ENCODE measurements around the gene TMEM39B.
"Not testable (repeated sequence)": the region's sequence is repeated elsewhere in the genome, so short reads cannot be mapped to it uniquely, and the experiment has no call there.

The TMEM39B gene

DNA sequence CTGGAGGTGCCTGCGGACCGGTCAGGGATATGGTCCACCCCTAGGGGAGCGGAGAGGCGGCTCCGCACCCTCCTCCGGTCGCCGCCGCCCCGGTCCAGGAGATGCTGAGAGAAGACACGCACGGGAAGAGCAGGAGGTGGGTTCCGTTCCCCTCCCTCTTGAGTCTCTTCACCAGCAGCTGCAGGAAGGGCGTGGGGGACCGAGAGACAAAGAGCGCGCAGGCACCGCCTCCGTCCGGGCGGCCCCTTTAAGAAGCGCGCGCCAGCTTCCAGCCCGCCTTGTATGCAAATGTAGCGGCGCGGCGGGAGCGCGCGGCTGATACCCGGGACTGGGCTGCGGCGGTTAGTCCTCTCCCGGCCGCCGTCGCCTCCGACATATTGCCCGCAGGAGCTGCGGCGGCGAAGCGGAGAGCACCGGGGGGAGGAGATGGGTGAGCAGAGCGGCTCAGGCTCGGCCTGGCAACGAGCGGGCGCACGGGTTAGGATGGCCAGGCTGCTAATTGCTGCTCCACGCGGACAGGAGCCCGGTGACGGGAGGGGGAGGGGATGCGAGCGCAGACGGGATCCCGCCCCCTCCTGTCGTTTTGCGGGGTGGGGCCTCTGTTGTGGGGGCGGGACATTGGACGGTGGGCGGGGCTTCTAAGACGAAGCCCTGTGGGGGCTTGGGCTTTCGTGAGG is at the start of gene TMEM39B:
Gene TMEM39B (plus strand): TSS at position 318 of the 677 bp plus-strand sequence. CDS start 109 bp downstream, at position 427.
- peak; percentile 76 to 85 for DNase-seq (ENCODE audit: low read depth in 2 of 2, low spot score in 1 of 2)

DNA sequence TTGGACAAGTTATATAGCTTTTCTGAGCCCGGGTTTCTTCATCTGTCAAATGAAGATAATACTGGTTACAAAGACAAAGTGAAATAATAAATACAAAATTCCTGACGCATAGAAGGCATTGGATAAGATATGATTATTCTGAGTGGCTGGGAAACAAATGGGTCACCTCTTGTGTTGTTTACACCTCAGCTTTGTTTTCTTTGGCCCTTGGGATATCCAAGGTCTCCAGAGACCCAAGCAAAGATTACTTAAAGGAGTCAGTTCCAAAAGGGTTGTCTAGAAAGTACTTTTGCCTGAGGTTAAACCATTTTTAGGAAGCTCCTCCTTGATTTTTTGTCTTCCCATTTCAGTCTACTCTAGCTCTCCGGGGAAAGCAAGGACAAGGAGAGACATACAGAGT is 49.4 kb upstream of the TMEM39B start:
- DNase-seq (ENCODE audit: low read depth in 2 of 2, low spot score in 1 of 2), result no peak

DNA sequence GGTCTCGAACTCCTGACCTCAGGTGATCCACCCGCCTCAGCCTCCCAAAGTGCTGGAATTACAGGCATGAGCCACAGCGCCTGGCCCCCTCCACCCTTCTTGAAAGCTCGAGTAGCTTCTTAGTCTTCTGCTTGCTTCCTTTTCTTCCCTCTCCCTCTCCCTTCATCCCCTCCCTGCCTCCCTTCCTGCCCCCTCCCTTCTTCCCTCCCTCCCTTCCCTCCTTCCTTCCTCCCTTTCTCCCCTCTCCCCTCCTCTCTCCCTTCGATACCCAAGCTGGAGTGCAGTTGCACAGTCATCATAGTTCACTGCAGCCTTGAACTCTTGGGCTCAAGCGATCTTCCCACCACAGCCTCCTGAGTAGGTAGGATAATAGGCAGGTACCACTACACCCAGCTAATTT is 47.2 kb upstream of the TMEM39B start:
- DNase-seq (ENCODE audit: low read depth in 2 of 2, low spot score in 1 of 2), result no peak

DNA sequence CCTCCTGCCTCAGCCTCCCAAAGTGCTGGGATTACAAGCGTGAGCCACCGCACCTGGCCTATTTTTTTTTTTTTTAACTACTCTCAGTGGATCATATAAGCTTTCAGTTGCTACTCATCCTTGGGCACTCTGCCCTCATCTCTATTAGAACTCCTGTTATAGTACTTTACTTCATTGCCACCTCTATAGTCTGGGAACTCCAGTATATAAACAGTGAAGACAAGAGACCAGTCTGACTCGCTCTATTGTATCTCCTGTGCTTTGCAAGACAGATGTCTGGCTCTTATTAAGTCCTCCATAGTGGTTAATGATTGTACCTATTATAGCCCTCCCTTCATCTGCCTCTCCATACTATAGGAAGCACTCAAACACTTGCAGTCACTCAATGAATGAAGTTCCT is 44.0 kb upstream of the TMEM39B start:
- no peak for DNase-seq (ENCODE audit: low read depth in 2 of 2, low spot score in 1 of 2)

DNA sequence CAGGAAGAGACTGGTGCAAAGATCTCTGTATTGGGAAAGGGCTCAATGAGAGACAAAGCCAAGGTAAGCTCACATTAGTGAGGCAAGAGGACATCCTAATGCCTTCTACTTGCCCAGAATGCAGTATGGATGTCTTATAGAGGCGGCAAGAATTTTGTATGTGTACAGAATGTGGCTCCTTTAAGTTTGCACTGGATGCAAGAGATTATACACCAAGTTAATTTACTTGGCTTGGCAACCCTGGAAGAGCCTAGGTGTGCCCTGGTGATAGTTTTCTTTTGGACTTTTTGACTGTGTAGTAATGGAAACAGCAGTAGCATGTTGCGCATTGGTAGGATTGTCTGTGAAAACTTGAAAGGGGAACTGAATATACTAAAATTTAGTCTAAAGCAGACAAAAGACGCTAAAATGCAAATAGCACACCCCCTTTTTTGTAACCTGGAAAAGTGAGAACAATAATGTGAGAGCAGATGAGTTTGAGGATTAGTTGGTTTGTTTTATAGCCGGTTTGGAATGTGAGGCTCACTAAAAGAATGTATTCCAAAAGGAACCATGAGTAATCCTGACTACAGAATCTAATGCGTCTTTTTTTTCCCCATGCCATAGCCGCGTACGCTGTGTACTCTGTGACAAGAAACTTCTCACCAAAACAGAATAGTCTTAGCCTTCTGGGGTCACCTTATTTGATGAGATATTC is 41.0 kb upstream of the TMEM39B start:
- no peak for DNase-seq (ENCODE audit: low read depth in 2 of 2, low spot score in 1 of 2)

DNA sequence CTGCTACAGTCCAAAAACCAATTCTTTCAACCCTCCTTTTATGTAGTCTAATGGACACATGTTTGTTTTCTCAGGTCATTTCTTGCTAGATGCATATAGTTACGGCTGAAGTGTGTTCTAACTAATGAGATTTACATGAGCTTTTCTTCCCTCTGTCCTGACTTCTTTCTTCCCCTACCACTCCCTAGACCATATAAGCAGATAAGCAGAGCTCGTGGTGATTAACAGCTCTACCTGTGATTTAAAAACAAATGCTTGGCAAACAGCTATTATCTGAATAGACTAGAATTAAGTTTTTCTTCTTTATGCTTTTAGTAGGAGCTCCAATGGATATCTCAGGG is 40.5 kb upstream of the TMEM39B start:
- DNase-seq (ENCODE audit: low read depth in 2 of 2, low spot score in 1 of 2), result no peak

DNA sequence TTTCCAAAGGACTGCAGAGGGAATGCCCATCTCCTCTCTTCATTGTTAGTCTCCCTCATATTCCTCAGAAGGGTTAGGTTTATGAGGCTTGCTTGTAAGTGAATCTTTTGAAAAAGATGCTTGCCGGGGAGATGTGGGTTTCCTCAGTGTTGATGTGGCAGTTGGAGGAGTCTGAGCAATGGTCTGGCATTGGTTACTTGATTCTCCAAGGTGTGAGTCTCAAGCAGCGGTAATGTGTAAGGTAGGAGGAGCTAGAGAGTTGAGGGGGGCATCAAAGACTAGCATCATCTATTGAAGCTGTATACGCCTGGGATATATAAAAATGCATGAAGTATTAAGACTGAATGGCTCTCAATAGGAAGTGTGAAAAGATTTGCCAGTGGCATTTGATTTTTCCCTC is 37.6 kb upstream of the TMEM39B start:
- DNase-seq (ENCODE audit: low read depth in 2 of 2, low spot score in 1 of 2), result no peak

DNA sequence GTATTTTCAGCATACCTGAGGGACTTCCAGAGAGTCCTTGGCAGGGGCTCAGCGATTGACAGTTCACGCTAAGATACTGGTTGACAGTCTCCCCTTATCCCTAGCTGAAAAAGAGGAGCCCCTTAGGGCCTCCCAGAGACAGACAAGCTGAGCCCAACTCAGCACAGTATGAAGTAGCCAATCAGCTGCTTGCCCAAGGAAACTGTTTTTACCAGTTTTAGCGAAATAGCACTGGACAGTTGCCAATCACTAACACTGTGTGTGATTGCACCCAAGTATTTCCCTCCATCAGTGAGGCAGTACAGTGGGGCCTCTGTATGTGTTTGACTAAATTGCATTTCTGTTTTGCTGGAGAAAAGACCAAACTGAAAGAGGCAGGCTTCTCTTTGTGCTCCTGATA is 32.0 kb upstream of the TMEM39B start:
- DNase-seq (ENCODE audit: low read depth in 2 of 2, low spot score in 1 of 2), result no peak

DNA sequence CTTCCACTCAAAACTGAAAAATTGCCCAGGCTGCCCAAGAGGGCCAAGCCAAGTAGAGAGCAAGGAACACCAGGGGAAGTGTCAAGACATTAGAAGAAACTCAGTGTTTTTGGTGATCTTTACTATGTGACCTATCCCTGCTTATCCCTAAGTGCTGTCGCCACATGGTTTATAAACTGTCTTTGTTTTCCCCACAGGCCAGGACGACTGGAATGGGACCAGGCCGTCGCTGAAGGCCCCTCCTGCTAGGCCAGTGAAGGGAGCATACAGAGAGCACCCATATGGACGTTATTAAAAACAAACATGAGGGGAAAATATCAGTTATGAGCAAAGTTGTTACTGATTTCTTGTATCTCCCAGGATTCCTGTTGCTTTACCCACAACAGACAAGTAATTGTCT is 30.4 kb upstream of the TMEM39B start:
- DNase-seq (ENCODE audit: low read depth in 2 of 2, low spot score in 1 of 2), result no peak

DNA sequence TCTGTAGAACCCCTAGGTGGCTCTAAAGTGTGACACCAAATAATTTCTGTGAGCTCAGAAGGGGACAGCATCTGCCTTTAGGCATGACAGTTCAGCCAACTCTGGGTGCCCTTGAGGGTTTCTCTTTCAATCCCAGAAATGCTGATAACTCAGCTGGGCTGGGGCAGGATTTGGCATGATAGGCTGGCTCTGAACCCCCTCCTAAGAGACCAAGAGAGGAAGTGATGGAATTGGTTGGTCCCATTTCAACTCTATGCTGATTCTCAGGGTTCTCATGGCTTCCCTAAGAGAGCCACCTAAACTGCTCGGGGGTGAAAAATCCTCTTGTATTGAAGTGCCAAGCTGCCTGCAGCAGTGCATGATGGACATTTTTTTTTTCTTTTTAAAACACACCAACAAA is 28.5 kb upstream of the TMEM39B start:
- DNase-seq (ENCODE audit: low read depth in 2 of 2, low spot score in 1 of 2), result no peak

DNA sequence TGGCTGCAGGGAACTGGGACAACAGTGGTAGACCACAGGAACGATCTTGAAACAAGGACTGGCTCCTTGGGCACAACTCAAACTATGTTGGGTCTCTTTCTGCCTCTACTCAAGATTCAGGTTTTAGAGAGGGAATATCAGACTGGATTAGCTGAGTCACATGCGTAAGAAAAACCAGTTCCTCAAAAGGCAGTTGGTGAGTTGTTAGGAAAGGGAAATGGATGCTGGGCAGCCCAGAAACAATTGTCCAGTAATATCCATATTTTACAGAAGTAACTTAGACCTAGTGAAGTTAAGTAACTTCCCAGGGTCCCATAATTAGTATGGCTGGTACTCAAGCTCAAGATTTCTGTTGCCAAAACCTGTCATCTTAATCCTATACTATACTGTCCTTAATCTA is 27.0 kb upstream of the TMEM39B start:
- DNase-seq (ENCODE audit: low read depth in 2 of 2, low spot score in 1 of 2), result no peak

DNA sequence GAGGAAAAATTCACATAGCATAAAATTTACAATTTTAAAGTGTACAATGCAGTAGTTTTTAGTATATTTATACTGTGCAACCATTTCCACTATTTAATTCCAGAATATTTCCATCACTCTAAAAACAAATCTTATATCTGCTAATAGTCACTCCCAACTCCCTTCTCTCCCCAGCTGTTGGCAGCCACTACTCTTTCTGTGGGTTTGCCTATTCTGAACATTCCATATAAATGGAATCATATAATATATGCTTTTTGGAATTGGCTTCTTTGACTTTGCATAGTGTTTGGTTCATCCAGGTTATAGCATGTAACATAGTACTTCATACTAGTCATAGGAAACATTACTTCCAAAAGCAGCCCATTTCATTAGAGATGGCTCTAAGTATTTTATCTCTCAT is 25.0 kb upstream of the TMEM39B start:
- DNase-seq (ENCODE audit: low read depth in 2 of 2, low spot score in 1 of 2), result no peak

DNA sequence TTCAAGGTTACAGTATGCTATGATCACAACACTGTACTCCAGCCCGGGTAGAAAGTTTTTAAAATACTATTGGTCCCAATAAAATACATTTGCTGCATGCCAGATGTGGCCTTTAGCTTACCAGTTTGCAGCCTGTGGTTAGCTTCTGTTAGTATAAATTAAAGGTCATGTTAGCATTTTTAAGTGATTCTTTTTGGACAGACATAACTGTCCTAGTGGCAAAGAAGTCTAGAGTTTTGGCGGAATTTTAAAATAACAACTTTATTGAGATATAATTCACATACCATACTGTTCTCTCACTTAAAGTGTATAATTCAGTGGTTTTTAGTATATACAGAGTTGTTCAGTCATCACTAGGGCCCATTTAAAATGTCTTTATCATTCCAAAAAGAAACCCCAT is 24.3 kb upstream of the TMEM39B start:
- DNase-seq (ENCODE audit: low read depth in 2 of 2, low spot score in 1 of 2), result no peak

DNA sequence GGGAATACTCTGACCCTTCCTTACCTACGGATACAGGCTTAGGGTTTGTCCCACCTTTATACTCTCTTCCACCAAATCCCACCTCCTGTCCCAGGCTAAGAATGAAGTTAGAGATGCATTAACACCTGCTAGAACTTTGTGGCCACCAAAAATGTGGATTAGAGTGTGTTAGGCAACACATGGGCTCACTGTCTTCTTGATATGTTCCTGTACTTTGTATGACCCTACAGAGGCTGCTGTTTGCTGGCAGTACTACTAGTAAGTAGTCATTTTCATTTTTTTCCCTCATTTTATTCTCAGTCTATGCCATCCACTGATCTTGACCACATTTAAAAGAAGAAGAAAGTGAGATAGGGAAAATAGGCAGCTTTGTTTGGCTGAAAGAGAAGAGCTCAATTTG is 21.0 kb upstream of the TMEM39B start:
- no peak for DNase-seq (ENCODE audit: low read depth in 2 of 2, low spot score in 1 of 2)

DNA sequence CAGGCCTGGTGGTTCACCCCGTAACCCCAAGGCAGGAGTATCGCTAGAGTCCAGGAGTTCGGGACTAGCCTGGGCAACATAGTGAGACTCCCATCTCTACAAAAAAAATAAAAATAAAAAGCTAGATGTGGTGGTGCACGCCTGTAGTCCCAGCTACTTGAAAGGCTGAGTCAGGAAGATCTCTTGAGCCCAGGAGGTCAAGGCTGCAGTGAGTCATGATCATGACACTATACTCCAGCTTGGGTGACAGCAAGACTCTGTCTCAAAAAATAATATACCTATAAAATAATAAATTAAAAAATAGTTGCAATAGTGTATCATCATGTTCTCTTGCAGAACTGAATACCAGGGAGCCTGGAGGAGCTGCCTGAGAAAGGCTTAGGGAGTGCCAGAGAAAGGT is 19.9 kb upstream of the TMEM39B start:
- no peak for DNase-seq (ENCODE audit: low read depth in 2 of 2, low spot score in 1 of 2)

DNA sequence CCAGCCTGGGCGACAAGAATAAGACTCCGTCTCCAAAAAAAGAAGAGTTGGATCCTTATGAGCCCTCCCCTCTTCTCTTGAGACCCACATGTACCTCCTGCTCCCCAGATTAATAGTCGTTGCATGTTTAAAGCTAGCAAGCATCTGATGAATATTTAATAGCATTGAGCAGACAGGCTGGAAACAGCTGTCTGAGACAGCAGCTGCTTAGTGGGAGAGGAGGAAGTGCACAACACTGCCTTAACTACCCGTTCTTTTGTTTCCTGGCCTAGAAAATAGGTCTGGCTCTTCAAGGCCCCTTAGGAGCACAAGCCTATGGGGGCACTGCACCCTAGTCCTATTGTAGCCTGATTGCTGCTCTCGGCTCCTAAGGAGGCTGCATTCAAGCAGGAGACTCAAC is 17.3 kb upstream of the TMEM39B start:
- no peak for DNase-seq (ENCODE audit: low read depth in 2 of 2, low spot score in 1 of 2)

DNA sequence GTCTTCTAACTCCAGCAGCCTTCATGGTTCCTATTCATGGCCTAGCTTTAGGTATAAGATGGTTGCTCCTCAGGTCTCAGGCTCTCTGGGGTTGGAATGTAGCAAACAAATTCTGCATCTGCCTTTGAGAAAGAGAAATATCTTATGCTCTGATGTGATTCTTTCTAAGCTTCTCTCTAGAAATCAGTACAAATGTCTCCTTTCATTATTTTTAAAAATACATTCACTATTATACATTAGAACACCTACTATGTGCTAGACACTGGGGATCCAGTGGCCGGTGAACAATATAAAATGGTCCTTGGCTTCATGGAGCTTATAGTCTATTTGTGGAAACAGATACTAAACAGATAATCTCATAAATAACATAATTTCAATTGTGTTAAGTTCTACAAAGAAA is 16.1 kb upstream of the TMEM39B start:
- DNase-seq (ENCODE audit: low read depth in 2 of 2, low spot score in 1 of 2), result no peak

DNA sequence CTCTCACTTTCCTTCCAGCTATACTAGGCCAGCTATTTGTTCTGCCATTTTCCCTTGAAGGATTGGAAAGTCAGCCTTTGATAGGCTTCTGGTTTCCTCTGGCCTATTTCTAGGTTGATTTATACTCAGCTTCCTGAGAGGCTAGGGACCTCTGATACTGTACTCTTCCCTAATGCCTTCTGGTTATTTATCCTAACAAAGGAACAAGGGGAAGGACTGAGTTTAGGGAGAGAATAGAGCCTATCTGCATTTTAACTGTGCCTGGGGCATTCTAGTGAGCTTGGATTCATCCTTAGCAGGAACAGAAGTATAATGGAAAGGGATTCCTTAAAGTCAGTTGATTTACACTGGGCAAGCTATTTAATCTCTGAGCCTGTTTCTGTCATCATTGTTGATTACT is 11.8 kb upstream of the TMEM39B start:
- DNase-seq (ENCODE audit: low read depth in 2 of 2, low spot score in 1 of 2), result no peak

DNA sequence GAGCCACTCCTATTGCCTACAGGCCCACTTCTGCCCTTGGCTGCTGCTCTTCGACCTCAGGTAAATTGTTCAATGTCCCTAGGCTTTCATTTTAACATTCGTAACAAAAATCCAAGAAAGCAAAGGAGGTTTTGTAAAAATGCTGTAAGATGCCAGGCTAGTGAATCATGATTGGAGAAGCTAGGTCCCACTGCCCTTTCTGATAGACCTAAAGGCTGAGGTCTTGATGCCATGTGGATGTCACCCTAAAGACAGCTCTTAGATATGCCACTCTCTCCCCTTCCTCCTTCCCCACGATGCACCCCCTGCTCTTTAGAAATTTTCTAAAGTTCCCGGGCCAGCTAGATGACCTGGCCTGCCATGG is 9.9 kb upstream of the TMEM39B start:
- no peak for DNase-seq (ENCODE audit: low read depth in 2 of 2, low spot score in 1 of 2)

DNA sequence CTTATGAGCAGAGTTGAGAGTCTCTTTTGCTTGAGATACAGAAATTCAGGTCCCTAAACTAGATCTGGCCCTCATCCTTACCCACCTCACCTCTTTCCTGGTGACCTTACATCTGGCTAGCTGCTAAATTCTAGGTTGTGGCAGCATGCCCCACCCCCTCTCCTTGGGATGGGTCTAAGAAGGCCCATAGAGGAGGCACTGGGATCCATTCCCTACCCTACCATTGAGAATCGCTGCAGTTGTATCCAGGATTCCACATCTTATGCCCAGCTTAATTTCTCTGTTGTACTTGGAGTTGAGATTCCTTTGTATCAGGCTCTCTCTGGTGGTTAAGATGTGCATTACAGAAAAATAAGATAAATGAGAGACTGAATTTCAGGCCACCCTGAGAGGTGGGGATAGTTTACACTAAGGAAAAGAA is 9.5 kb upstream of the TMEM39B start:
- no peak for DNase-seq (ENCODE audit: low read depth in 2 of 2, low spot score in 1 of 2)

DNA sequence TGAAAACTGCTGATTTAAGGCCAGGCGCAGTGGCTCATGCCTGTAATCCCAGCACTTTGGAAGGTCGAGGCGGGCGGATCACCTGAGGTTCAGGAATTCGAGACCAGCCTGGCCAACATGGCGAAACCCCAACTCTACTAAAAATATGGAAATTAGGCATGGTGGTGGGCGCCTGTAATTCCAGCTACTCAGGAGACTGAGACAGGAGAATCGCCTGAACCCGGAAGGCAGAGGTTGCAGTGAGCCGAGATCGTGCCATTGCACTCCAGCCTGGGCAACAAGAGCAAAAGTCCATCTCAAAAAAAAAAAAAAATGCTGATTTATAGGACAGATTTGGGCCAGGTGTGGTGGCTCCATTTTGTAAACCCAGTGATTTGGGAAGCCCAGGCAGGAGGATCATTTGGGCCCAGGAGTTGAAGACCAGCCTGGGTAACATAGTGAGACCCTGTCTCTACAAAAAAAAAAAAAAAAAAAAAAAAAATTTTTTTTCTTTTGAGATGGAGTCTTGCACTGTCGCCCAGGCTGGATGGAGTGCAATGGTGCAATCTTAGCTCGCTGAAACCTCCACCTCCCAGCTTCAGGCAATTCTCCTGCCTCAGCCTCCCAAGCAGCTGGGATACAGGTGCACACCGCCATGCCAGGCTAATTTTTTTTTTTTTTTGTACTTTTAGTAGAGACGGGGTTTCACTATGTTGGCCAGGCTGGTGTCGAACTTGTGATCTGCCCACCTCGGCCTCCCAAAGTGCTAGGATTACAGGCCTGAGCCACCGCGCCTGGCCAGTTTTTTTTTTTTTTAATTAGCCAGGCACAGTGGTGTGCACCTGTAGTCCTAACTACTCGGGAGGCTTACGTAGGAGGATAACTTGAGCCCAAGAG is 6.9 kb upstream of the TMEM39B start:
- not testable (repeated sequence) for DNase-seq (ENCODE audit: low read depth in 2 of 2, low spot score in 1 of 2)

DNA sequence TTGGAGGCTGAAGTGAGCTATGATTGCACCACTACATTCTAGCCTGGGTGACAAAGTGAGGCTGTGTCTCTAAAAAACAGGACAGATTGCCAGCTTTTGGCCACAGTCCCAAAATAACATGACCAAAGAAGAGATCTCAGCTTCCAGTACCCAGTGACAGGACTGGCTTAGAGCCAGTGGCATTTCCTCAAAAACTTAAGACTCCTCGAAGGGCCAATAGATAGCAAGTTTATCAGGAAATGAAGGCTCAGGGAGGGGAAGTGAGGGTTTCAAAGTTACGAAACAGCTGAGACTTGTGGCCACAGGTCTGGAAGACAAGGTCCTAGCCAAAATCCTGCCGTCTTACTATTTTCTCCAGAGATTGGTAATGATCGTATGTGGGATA is 6.3 kb upstream of the TMEM39B start:
- DNase-seq (ENCODE audit: low read depth in 2 of 2, low spot score in 1 of 2), result no peak
